ENCODE measurements around the gene MIPOL1. TPM values are rescaled to one million over a fixed set of nuclear protein-coding genes. Genes with fewer than 3 reads are reported as not detected.
A peak's percentile ranks its signal among the peaks of the same experiment; 100 is the strongest.

MIPOL1 gene
- total and polyA plus RNA-seq, 2 of the 13 experiments (the other 11 are each of a cell fraction or from before 2014, with no cell fraction given): 8.6 to 34.2 TPM

- TF ChIP-seq, protein P1, sequence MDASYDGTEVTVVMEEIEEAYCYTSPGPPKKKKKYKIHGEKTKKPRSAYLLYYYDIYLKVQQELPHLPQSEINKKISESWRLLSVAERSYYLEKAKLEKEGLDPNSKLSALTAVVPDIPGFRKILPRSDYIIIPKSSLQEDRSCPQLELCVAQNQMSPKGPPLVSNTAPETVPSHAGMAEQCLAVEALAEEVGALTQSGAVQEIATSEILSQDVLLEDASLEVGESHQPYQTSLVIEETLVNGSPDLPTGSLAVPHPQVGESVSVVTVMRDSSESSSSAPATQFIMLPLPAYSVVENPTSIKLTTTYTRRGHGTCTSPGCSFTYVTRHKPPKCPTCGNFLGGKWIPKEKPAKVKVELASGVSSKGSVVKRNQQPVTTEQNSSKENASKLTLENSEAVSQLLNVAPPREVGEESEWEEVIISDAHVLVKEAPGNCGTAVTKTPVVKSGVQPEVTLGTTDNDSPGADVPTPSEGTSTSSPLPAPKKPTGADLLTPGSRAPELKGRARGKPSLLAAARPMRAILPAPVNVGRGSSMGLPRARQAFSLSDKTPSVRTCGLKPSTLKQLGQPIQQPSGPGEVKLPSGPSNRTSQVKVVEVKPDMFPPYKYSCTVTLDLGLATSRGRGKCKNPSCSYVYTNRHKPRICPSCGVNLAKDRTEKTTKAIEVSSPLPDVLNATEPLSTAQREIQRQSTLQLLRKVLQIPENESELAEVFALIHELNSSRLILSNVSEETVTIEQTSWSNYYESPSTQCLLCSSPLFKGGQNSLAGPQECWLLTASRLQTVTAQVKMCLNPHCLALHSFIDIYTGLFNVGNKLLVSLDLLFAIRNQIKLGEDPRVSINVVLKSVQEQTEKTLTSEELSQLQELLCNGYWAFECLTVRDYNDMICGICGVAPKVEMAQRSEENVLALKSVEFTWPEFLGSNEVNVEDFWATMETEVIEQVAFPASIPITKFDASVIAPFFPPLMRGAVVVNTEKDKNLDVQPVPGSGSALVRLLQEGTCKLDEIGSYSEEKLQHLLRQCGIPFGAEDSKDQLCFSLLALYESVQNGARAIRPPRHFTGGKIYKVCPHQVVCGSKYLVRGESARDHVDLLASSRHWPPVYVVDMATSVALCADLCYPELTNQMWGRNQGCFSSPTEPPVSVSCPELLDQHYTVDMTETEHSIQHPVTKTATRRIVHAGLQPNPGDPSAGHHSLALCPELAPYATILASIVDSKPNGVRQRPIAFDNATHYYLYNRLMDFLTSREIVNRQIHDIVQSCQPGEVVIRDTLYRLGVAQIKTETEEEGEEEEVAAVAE (CRISPR knock-in tag; IDR thresholded peaks at IDR 0.05; ENCODE audit: borderline replicate concordance): 0 out of 2 replicates have a peak, but pooled peaks have one; percentile 57
- TF ChIP-seq XRCC5 (optimal IDR thresholded peaks at IDR 0.05; ENCODE audit: low read length): peak; percentile 89
- no peak for TF ChIP-seq CHD2 (IDR thresholded peaks at IDR 0.05; ENCODE audit: low read depth, low read length)
- no peak for TF ChIP-seq MBNL3 (CRISPR knock-in tag; conservative IDR thresholded peaks at IDR 0.05)
- TF ChIP-seq KDM1A (CRISPR knock-in tag; IDR thresholded peaks at IDR 0.05): no peak; the same call in none of the 2 replicates
- TF ChIP-seq, protein P2, sequence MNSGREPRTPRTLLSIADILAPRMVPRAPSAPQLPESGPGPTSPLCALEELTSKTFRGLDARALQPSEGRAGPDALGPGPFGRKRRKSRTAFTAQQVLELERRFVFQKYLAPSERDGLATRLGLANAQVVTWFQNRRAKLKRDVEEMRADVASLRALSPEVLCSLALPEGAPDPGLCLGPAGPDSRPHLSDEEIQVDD (CRISPR knock-in tag; IDR thresholded peaks at IDR 0.05; ENCODE audit: borderline replicate concordance): no peak
- TF ChIP-seq, protein P3, sequence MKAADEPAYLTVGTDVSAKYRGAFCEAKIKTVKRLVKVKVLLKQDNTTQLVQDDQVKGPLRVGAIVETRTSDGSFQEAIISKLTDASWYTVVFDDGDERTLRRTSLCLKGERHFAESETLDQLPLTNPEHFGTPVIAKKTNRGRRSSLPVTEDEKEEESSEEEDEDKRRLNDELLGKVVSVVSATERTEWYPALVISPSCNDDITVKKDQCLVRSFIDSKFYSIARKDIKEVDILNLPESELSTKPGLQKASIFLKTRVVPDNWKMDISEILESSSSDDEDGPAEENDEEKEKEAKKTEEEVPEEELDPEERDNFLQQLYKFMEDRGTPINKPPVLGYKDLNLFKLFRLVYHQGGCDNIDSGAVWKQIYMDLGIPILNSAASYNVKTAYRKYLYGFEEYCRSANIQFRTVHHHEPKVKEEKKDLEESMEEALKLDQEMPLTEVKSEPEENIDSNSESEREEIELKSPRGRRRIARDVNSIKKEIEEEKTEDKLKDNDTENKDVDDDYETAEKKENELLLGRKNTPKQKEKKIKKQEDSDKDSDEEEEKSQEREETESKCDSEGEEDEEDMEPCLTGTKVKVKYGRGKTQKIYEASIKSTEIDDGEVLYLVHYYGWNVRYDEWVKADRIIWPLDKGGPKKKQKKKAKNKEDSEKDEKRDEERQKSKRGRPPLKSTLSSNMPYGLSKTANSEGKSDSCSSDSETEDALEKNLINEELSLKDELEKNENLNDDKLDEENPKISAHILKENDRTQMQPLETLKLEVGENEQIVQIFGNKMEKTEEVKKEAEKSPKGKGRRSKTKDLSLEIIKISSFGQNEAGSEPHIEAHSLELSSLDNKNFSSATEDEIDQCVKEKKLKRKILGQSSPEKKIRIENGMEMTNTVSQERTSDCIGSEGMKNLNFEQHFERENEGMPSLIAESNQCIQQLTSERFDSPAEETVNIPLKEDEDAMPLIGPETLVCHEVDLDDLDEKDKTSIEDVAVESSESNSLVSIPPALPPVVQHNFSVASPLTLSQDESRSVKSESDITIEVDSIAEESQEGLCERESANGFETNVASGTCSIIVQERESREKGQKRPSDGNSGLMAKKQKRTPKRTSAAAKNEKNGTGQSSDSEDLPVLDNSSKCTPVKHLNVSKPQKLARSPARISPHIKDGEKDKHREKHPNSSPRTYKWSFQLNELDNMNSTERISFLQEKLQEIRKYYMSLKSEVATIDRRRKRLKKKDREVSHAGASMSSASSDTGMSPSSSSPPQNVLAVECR (CRISPR knock-in tag; IDR thresholded peaks at IDR 0.05; ENCODE audit: borderline replicate concordance): 0 out of 2 replicates have a peak, but pooled peaks have one; percentile 56
- TF ChIP-seq, protein P4, sequence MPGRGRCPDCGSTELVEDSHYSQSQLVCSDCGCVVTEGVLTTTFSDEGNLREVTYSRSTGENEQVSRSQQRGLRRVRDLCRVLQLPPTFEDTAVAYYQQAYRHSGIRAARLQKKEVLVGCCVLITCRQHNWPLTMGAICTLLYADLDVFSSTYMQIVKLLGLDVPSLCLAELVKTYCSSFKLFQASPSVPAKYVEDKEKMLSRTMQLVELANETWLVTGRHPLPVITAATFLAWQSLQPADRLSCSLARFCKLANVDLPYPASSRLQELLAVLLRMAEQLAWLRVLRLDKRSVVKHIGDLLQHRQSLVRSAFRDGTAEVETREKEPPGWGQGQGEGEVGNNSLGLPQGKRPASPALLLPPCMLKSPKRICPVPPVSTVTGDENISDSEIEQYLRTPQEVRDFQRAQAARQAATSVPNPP (CRISPR knock-in tag; IDR thresholded peaks at IDR 0.05): 0 out of 2 replicates have a peak, but pooled peaks have one; percentile 65
- peak; percentile 52; the same call in 1 of the 2 replicates for TF ChIP-seq YEATS2 (CRISPR knock-in tag; IDR thresholded peaks at IDR 0.05; ENCODE audit: borderline replicate concordance)
- TF ChIP-seq, protein P5, sequence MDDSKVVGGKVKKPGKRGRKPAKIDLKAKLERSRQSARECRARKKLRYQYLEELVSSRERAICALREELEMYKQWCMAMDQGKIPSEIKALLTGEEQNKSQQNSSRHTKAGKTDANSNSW (CRISPR knock-in tag; IDR thresholded peaks at IDR 0.05; ENCODE audit: borderline replicate concordance): peak; percentile 85; the same call in 1 of the 2 replicates
- TF ChIP-seq RFX5 (IDR thresholded peaks at IDR 0.05; ENCODE audit: low read depth, low read length): no peak
- no peak for TF ChIP-seq ZSCAN21 (CRISPR knock-in tag; IDR thresholded peaks at IDR 0.05; ENCODE audit: borderline replicate concordance)
- TF ChIP-seq HOMEZ (CRISPR knock-in tag; IDR thresholded peaks at IDR 0.05; ENCODE audit: low read depth): peak; percentile 71; the same call in 1 of the 2 replicates
- TF ChIP-seq ZFYVE20 (CRISPR knock-in tag; IDR thresholded peaks at IDR 0.05; ENCODE audit: borderline replicate concordance, low read depth): 0 out of 2 replicates have a peak, but pooled peaks have one; percentile 58
- TF ChIP-seq KMT2A (CRISPR knock-in tag; IDR thresholded peaks at IDR 0.05): peak; percentile 94
- TF ChIP-seq ARNT (IDR thresholded peaks at IDR 0.05): no peak
These were observed 396.7 kb downstream of the MIPOL1 start (continued) for GRCh38 chr14:37594238-37594970.
